Stimulated activated CD4-positive, alpha-beta T cell treated with anti-CD3 and anti-CD28 coated beads, Interleukin-12 subunit alpha, Interleukin-12 subunit beta, amount 100 ng/mL, for 4 hours (primary cell): ENCODE results near the gene CDS2.

Experiments
- DNase-seq: peaks from one replicate; pipeline ENCODE4 v3.0.0-alpha.2; 2020

The CDS2 gene

GRCh38 chr20:5216663-5217062, 89.9 kb downstream of the CDS2 start:
- no peak for DNase-seq

DNA sequence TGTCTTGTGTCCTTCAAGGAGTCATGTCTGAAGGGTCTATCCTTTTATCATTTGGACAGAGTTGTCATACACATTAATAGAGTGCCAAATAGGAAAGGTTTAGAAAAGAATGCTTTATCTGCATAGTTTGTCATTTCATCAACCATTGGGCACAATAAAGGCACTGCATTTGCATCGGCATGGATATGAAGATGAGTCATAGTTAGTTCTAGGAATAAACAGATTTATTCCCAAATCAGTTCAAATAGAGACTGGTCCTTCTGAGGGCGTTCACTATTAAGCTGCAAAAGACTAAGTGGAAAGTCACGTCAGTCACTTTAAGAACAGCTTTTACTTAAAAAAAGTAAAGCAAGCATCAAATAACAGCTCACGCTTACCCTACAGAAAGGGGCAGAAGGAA, 90.8 kb downstream of the CDS2 start:
- no peak for DNase-seq

DNA sequence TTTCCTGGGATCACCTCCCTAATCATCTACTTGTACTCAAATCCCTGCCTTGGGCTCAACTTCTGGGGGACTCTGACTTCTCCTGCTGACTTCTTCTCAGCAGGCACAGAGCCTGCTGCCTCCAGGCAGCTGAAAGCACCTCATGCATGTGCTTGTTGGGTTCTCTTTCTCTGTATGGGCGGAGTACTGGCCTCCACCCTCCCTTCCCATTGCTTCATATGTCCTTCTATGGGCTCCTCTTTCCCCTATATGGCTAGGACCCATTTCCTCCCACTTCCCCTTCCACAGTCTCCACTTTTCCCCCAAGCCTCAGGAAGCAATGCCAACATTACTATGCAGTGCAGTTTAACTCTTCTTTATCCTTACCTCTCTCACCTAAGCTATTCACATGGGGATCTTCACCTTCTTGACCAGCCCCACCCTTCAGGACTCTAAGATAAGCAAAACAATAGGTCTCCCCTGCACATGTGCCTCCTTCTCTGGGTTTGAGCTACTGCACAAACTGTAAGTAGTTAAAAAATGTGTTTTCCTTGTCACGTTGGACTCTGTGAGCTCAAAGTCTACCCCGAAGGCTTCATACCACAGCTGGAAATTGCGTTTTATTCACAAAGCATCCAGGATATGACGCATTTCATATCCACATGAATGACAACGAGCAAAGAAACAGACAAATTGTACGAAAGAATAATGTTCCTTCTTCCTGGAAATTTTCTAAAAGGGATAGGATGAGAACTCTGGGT, 93.7 kb downstream of the CDS2 start:
- no peak for DNase-seq

GRCh38 chr20:5221061-5221430, 94.2 kb downstream of the CDS2 start:
- no peak for DNase-seq

GRCh38 chr20:5222919-5223634, 96.3 kb downstream of the CDS2 start:
- DNase-seq: peak; percentile 40

DNA sequence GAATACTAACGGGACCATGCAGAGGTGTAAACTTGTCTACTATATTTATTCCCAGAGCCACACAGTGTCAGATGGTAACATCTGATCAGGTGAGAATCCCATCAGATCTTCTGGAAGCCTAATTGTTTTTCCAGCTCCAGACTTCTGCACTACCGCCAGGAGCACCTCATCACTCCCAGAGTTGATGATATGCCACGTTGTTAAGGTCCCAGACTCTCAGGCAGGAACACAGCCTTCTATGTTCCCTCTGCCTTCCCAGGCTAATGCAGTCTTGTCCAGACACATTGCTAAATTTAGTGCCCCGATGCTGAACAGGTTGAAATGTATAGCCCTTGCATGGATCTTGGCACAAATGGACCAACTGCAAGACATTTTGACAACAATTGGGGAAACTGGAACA, 103.7 kb downstream of the CDS2 start:
- DNase-seq: no peak

DNA sequence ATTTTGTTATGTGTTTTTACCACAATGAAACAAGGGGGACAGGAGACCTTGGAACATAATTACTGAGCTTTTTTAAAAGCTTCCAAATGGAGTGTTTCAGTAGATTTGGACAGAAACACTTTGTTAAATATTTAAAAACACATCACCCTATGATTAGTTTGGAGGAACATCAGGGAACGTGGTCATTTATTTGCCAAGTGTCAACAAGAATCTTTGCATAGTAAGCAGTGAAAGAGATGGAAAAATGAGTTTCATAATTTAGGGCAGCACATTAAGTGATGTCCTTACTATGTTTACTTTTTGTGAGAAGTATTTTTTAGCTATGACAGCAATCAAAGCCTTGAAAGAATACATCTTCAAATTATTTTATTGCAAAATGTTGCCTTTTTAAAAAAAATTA, 107.3 kb downstream of the CDS2 start:
- DNase-seq: no peak

- no peak for DNase-seq
Observed at GRCh38 chr20:5234978-5235377, 108.2 kb downstream of the CDS2 start.
